ENCODE results near the gene PLCH1. TPM values are rescaled to one million over a fixed set of nuclear protein-coding genes. Genes with fewer than 3 reads are reported as not detected.

Gene PLCH1
- total RNA-seq, 2 donors from 2014 or later, result 12.0 to 12.4 TPM

GRCh38 chr3:155391104-155391503 is 353.8 kb downstream of the PLCH1 start:
- no peak for TF ChIP-seq CTCF (conservative IDR thresholded peaks at IDR 0.05)
- Histone ChIP-seq H3K4me1 (ENCODE audit: control insufficient read depth, insufficient read depth, low read length) (no peaks in the 10 kb centered on the region), H3K9ac (ENCODE audit: extremely low read depth, low read length, poor library complexity, severe bottlenecking) (no peak overlapping the region), H3K27ac (ENCODE audit: low read depth, low read length) (no peak overlapping the region), H3K27me3 (ENCODE audit: control insufficient read depth, insufficient read depth, low read length, poor library complexity, severe bottlenecking) (no peaks in the 10 kb centered on the region), H3K36me3 (ENCODE audit: control insufficient read depth, insufficient read depth, low read length) (no peaks in the 10 kb centered on the region), H3K4me3 (ENCODE audit: low read length) (no peak overlapping the region), H3K9me3 (ENCODE audit: control insufficient read depth, low read length) (peaks cover 5% of the 10 kb centered on the region)
- WGBS, 2 experiments (ENCODE audit: insufficient coverage in 1 of 2, insufficient read length in 1 of 2), result 95 to 100% methylated on average over 1 to 2 of the region's 2 CpGs
- Mint-ChIP-seq H3K27ac (no peak overlapping the region), H3K4me1 (peaks cover 5% of the 10 kb centered on the region), H3K36me3 (ENCODE audit: low read depth) (no peaks in the 10 kb centered on the region), H3K4me3 (no peak overlapping the region), H3K9me3 (peaks cover 12% of the 10 kb centered on the region), H3K27me3 (ENCODE audit: insufficient read depth) (no peaks in the 10 kb centered on the region)
- DNase-seq, result no peak

DNA sequence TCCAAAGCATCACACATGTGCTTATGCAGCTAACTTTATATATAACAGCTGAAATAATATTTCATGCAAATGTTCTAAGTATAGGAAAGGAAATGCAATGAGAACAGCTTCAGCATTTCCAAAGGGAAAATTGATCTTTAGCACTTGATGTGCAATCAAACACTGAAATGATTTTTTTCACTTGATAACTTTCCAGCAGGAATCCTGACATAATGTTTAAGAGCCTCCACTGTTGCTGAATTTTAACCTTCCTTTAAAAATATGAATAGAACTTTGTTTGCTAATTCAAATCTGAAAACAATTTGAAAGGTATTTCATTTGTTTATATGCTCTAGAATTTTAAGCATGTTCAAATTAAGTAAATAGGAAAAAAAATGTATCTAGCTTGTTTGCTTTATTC is 354.5 kb downstream of the PLCH1 start:
- Mint-ChIP-seq H3K27me3 (ENCODE audit: insufficient read depth) (no peaks in the 10 kb centered on the region), H3K9me3 (peaks cover 7% of the 10 kb centered on the region), H3K4me3 (no peak overlapping the region), H3K36me3 (ENCODE audit: low read depth) (no peaks in the 10 kb centered on the region), H3K27ac (no peak overlapping the region), H3K4me1 (peaks cover 6% of the 10 kb centered on the region)
- no peak overlapping the region for H3K4me3 ChIP-seq (ENCODE audit: low read length)
- DNase-seq, result no peak
- H3K9ac ChIP-seq (ENCODE audit: extremely low read depth, low read length, poor library complexity, severe bottlenecking), result no peak overlapping the region
- no peak for TF ChIP-seq CTCF (conservative IDR thresholded peaks at IDR 0.05)
- H3K9me3 ChIP-seq (ENCODE audit: control insufficient read depth, low read length), result peaks cover 5% of the 10 kb centered on the region
- no peaks in the 10 kb centered on the region for H3K36me3 ChIP-seq (ENCODE audit: control insufficient read depth, insufficient read depth, low read length)
- no peaks in the 10 kb centered on the region for H3K4me1 ChIP-seq (ENCODE audit: control insufficient read depth, insufficient read depth, low read length)
- no peak overlapping the region for H3K27ac ChIP-seq (ENCODE audit: low read depth, low read length)
- no peaks in the 10 kb centered on the region for H3K27me3 ChIP-seq (ENCODE audit: control insufficient read depth, insufficient read depth, low read length, poor library complexity, severe bottlenecking)

GRCh38 chr3:155388417-155388816 is 356.5 kb downstream of the PLCH1 start:
- H3K36me3 Mint-ChIP-seq (ENCODE audit: low read depth), result no peaks in the 10 kb centered on the region
- H3K27ac Mint-ChIP-seq, result no peak overlapping the region
- peaks cover 24% of the 10 kb centered on the region for H3K4me1 Mint-ChIP-seq

More at GRCh38 chr3:155388417-155388816, 356.5 kb downstream of the PLCH1 start:
- Mint-ChIP-seq H3K27me3 (ENCODE audit: insufficient read depth) (no peaks in the 10 kb centered on the region), H3K4me3 (no peak overlapping the region), H3K9me3 (no peaks in the 10 kb centered on the region)
- no peak for DNase-seq
- no peak overlapping the region for H3K4me3 ChIP-seq (ENCODE audit: low read length)
- WGBS, 2 experiments (ENCODE audit: insufficient coverage in 1 of 2, insufficient read length in 1 of 2), result 86% methylated on average over 2 of the region's 2 CpGs; no CpG with 5 or more reads in 1 of the 2 experiments
- H3K27me3 ChIP-seq (ENCODE audit: control insufficient read depth, insufficient read depth, low read length, poor library complexity, severe bottlenecking), result no peaks in the 10 kb centered on the region
- no peak overlapping the region for H3K9ac ChIP-seq (ENCODE audit: extremely low read depth, low read length, poor library complexity, severe bottlenecking)
- no peaks in the 10 kb centered on the region for H3K9me3 ChIP-seq (ENCODE audit: control insufficient read depth, low read length)
- H3K4me1 ChIP-seq (ENCODE audit: control insufficient read depth, insufficient read depth, low read length), result peaks cover 6% of the 10 kb centered on the region
- no peak overlapping the region for H3K27ac ChIP-seq (ENCODE audit: low read depth, low read length)
- H3K36me3 ChIP-seq (ENCODE audit: control insufficient read depth, insufficient read depth, low read length), result no peaks in the 10 kb centered on the region
- TF ChIP-seq CTCF (conservative IDR thresholded peaks at IDR 0.05), result no peak
